Fibroblast of the aortic adventitia (primary cell): Measurements from ENCODE around the gene SPAG7. TPM values are rescaled to one million over a fixed set of nuclear protein-coding genes. Genes with fewer than 3 reads are reported as not detected.
A peak's percentile ranks its signal among the peaks of the same experiment; 100 is the strongest.

Experiments
- DNase-seq: peaks from one replicate; pipeline ENCODE4 v3.0.0-alpha.2; 2010; ENCODE audit warnings: low read depth
- H3K4me3 ChIP-seq: 2 replicates; pipeline ENCODE4 v1.5.1; 2011; ENCODE audit warnings: low read depth, mild to moderate bottlenecking, control low read depth, low read length, moderate library complexity
- total RNA-seq: library from RNA; depleted of rRNA; stranded (reverse); fragments of >200 nt; gene quantifications from 2 replicates; pipeline ENCODE4 v1.2.3, GENCODE V29; 2012; ENCODE audit warnings: low replicate concordance
- TF ChIP-seq, protein P1 (sequence below): IDR thresholded peaks from 2 replicates; pipeline ENCODE4 v1.5.1; 2011; ENCODE audit warnings: mild to moderate bottlenecking, low read length, control low read depth, inconsistent platforms; ENCODE audit not compliant: insufficient read depth

Gene SPAG7
- total RNA-seq, 1 donor = 29.2 TPM

DNA sequence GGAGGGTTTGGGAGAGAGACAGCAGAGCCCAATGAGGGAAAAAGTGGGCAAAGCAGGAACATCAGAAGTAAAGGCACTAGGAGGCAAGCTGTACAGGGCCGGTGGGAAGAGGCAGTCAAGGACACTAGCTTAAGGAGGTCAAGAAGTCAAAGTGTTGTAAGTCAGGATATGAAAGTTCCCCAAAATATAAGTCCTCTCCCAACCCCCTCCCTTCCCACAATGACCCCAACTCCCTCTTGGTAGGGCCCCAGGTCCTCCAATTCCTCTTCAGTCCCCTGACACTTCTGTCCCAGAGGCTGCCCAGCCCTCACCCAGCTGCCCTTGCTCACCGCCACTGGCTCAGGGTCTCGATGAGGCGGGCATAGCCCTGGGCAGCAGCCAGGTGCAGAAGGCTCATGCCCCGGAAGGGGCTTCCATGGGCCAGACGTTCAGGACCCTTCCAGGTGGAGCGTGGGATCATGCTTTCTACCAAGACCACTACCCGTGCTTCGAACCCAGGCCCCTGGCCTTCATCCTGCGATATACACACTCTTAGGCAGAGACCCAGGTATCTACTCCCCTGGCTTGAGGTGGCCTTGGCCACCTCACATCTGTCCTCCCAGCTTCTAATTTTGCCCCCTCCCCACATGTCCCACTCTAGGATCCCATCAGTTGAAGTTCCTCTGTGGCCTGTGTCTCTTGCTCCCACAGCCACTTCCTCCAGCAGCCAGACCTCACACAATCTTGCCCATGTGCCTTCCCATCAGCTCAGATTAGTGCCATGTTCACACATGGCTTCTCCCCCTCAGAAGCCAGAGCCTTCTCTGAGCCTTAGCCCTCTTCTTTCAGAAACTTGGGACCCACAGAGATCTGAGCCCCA, 5.9 kb upstream of the SPAG7 start:
- no peak overlapping the region for H3K4me3 ChIP-seq
- no peak for DNase-seq
- TF ChIP-seq, protein P1, sequence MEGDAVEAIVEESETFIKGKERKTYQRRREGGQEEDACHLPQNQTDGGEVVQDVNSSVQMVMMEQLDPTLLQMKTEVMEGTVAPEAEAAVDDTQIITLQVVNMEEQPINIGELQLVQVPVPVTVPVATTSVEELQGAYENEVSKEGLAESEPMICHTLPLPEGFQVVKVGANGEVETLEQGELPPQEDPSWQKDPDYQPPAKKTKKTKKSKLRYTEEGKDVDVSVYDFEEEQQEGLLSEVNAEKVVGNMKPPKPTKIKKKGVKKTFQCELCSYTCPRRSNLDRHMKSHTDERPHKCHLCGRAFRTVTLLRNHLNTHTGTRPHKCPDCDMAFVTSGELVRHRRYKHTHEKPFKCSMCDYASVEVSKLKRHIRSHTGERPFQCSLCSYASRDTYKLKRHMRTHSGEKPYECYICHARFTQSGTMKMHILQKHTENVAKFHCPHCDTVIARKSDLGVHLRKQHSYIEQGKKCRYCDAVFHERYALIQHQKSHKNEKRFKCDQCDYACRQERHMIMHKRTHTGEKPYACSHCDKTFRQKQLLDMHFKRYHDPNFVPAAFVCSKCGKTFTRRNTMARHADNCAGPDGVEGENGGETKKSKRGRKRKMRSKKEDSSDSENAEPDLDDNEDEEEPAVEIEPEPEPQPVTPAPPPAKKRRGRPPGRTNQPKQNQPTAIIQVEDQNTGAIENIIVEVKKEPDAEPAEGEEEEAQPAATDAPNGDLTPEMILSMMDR = no peak

GRCh38 chr17:4972752-4973151, 5.1 kb upstream of the SPAG7 start:
- TF ChIP-seq, protein P1 = no peak
- H3K4me3 ChIP-seq = no peak overlapping the region

GRCh38 chr17:4972322-4972721, 4.7 kb upstream of the SPAG7 start:
- TF ChIP-seq, protein P1 = no peak

More at GRCh38 chr17:4972752-4973151, 5.1 kb upstream of the SPAG7 start:
- no peak for DNase-seq

DNA sequence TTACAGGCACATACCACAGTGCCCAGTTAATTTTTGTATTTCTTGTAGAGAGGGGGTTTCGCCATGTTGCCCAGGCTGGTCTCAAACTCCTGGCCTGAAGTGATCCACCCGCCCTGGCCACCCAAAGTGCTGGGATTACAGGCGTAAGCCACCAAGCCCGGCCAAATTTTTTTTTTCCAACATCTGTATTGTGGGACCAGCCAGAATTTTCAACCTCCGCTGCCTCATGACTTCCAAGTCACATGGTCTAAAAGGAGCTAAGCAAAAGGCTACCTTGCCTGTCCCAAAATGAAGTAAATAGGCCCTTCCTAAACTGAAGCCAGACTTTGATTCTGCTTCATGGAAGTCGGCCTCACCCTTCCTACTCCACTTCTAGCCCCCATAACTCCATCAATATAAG, 4.2 kb upstream of the SPAG7 start:
- no peak for DNase-seq
- no peak overlapping the region for H3K4me3 ChIP-seq
- TF ChIP-seq, protein P1 = no peak

More at GRCh38 chr17:4972322-4972721, 4.7 kb upstream of the SPAG7 start:
- DNase-seq = no peak
- no peak overlapping the region for H3K4me3 ChIP-seq

DNA sequence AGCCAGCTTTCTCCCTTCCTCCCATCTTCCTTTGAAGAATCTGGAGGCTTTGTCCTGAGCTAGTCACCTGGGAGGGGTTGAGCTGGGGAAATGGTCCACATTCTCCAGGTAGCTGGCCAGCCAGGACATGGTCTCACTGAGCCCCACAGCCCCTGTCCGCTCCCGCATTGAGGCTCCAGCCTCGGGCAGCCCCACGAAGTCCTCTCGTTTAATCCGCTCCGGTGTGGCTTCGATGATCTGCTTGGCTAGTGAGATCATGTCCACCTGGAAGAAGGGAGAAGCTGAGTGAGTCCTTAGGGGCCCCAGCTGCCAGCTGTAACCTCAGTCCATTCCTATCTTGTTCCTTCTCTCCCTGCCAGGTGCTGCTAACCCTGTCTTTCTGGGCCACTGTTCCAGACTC, 2.7 kb upstream of the SPAG7 start:
- no peak for DNase-seq
- H3K4me3 ChIP-seq = no peak overlapping the region
- TF ChIP-seq, protein P1 = no peak

DNA sequence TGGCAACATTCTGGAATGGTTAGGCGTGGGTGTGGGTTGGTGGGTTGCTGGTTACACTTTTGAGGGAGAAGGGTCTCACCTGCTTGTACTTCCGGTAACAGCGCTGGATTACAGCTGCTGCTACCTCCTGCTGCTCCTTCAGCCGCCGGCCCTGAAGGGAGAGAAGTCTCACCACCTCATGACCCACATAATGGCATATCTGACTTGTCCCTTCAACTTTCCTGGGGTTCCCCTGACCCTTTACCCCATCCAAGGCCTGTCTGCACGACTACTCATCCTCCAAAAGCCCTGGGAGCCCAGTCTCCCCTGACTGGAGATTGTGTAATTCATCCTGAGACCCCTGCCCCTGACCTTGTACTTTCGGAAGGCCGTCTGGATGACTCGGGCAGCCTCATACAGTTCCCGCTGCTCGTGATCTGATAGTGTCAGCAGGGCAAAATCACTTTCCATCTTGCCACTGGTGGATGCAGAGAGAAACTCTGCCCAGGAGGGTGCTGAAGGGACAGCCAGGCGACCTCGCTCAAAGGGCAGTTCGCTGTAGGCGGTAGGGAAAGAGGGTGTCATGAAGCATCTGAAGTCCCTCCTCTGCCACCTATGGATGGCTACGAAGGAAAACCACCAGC, 2.0 kb upstream of the SPAG7 start:
- DNase-seq = peak; percentile 37
- TF ChIP-seq, protein P1 = no peak
- peak overlapping the region; percentile 88 for H3K4me3 ChIP-seq
